NOMO-1 treated with dmso at 0.1 percent for 144 hours (cell line): Measurements from ENCODE around the gene SECTM1.

Experiments used
- DNase-seq: peaks from one replicate; lab custom pipeline; 2025; ENCODE audit not compliant: unreplicated experiment; lab: John Stamatoyannopoulos, UW

Gene SECTM1

DNA sequence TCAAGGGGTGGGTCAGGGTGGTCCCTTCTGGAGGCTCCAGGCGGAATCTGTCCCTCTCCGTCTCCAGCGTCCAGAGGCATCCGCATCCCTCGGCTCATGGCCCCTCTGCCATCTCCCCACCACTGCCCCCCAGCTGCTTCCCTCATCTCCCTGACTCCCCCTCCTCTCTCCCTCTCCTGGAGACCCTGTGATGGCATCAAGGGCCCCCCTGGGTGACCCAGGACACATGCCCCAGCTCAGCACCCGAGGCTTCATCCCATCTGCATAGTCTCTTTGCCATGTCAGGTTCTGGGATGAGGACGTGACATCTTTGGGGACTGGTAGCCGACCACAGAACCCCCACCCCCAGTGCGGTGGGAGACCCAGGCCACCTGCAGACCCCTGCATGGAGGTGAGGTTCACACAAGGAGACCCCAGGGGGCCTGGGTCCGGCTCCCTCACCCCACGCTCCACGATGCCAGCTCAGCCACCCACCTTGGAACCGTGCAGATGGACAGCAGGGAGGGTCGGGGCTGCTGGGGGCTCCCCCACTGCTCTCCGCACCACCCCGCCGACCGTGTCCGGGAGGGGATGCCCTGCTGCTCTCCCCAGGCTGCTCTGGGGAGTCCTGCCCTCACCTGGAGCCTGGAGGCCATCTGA, 3.8 kb downstream of the SECTM1 start:
- no peak for DNase-seq

DNA sequence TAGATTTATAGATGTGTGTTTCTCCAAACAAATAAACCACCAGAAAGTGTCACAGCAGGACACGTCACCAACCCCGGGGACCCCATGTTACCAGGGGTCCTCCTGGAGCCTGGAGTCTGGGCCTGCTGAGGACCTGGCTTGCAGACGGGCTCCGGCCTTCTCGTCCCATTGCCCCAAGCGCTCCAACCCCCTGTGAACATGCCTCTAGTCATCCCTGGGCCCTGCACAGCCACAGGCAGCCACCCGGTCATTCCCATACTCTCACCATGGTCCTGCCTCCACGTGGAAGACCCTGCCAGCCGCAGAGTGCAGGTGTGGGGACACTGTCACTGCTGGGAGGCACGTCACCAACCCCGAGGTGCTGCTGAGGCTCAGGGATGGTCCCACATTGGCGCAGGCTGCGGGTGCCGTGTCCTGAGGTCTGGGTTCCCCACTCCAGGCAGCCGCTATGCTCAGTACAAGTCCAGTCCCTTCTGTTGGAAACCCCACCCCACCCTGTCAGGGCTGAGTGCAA, 4.5 kb downstream of the SECTM1 start:
- no peak for DNase-seq

DNA sequence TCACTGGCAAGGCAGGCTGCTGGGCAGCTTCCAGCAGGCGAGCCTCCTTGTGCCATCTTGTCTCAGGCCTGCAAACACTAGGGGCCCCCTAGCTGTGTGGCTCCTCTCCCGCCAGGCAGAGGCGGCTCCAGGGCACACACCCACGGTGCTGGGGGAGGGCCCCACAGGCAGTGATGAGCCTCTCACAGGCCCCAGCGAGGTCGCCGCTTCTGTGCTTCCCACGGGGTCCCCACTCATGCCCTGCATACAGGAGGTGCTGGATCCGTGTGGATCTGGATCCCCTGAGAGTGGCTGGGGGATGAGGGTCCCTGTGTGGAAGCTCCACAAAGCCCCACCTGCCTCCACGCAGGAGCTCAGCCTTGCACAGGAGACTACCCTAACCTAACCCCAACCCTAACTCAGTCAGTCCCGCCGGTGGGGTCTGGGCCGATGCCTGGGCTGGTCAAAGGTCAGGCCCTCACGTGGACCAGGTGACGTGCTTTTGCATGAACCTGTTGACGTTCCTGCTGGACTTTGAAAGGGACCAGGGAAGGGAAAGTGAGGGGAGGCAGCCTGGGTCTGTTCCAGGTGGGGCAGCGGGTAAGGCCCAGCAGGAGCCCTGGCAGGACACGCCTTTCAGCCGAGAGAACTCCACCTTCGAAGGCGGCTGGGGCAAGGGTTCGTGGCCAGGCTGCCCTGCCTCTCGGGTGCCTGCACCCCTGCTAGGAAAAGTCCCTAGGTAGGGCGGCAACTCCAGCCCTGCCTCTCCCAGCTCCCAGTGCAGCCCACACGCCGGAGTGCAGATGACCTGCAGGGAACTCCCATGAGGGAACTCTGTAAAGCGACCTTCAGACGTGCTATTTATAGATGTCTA, 5.2 kb downstream of the SECTM1 start:
- DNase-seq: no peak

DNA sequence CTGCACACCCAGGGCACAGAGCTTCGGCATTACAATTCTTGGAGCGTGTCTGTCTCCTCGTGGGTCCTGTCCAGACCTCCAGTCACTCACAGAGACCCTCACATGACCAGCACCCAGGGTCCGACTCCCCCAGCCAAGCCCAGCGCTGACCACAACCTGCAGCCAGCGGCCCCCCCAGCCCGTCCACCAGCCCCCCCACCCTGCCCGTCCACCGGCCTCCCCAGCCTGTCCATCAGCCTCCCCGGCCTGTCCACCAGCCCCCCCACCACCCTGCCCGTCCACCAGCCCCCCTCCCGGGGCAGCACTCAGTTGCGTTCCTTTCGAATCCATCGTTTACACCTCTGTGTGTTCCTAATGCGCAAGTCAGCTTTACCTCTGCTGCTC, 5.8 kb downstream of the SECTM1 start:
- no peak for DNase-seq

DNA sequence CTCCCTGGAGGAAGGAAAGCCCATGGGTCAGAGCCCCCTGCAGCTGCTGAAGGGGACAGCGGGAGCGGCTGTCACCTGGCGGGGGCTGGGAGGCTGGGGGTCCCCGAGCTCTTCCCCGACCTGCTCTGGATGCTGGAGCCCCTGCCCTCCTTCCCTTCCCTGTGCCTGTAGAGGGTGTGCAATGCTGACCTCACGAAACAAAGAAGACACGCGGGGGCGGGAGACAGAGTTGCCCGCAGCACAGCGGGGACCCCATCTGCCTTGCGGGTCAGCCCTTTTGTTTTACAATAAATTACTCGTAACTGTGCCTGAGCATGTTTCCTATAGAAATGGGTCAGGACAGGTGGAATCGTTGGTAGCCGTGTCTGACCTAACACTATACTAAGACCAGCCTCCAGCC, 6.3 kb downstream of the SECTM1 start:
- DNase-seq: no peak

DNA sequence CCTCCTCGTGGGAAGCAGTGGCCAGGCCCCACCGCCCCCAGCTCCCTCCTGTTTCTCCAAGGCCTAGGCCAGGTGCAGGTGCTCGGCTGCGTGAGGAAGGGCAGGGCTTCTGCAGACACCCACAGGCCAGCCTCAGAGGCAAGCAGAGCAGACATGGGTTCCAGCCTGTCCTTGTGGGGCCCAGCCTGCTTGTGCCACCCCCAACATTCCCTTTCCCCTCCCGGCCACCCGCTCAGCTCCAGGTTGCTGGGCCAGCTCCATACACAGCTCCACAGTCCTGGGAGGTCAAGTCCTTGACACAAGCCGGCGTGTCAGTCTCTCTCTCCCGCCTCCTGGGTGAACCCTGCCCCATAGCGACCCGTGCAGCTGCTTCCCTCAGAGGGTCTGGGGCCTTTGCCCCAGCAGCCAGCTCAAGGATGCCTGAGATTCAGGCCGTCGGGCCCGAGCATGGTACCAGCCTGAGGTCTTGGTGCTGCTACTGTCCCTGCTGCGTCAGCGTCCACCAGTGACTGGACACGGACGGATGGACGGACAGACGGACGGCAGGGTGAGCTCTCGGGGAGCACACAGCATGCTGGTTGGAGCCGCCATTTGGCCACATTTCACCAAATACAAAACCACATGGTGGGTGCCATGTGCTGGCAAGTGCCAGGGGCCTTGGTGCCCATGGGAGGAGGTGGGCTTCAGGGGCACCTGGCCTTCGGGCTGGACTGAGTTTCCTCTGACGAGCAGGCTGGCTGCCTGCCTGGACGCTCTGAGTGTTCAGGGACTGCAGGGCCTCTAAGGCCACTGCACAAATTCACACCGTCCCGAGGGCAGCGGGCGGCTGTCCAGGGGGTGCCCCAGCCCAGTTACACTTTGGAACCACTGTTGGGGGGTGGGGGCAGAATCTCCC, 8.0 kb downstream of the SECTM1 start:
- DNase-seq: no peak

DNA sequence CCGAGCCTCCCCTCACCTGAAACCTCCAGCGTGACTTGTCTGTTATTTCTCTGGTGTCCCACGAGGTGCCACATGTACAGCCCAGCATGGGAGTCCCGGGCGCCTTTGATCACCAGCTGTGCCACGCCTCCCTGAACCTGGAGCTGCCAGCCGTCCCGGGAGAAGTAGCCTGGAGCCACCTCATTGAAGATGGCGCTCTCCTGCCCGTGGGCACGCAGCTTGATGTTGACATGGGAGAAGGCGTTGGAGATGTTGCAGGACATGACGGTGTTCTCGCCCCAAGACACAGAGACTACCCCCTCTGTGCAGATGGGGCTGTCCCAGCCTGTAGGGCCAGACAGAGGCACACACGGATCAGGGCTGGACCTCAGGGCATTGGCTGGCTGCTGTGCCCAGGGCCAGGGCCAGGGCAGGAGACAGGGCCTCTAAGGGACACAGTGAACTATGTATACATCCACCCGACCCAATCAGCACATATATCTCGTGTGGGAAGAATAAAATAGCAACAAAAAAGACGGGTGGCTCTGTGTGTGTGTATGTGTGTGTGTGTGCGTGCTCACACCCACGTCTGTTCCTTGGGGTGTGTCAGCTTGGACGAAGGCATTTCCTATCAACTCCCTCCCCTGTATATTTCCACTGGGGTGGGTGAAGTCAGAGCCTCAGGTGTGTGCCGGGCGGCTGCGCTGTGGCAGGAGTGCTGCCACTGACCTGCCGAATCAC, 8.8 kb downstream of the SECTM1 start:
- no peak for DNase-seq

DNA sequence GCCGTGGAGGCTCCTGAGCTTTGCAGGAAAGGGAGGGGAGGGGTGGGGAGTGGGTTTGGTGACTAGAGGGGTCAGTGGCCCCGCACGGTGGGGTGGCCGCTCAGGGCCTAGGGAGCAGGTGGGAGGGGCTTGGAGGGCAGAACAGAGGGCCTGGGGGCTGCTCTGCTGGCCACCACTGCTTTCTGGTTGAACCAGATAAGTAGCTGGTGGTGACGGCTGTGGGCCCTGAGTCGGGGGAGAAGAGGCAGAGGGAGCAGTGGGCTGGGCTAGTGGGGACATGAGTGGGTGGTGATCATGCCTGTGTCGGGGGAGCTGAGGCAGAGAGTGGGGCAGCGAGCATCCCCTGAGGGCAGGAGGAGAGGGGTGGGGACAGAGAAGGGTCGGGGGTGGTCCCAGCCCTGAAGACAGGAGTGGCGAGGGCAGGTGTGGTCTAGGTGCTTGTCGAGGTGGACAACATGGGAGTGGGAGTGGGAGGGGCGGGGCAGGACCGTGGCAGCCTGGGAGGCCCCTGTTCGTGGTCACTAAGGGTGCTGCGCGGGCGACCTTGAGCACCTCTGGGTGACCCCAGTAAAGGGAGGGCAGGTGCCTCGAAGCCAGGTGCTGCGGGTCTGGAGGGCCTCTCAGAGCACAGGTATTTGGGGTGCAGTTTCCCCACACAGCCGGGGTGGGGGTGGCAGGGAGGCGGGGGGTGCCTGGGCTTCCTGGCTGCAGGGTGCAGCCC, 9.9 kb downstream of the SECTM1 start:
- DNase-seq: no peak

DNA sequence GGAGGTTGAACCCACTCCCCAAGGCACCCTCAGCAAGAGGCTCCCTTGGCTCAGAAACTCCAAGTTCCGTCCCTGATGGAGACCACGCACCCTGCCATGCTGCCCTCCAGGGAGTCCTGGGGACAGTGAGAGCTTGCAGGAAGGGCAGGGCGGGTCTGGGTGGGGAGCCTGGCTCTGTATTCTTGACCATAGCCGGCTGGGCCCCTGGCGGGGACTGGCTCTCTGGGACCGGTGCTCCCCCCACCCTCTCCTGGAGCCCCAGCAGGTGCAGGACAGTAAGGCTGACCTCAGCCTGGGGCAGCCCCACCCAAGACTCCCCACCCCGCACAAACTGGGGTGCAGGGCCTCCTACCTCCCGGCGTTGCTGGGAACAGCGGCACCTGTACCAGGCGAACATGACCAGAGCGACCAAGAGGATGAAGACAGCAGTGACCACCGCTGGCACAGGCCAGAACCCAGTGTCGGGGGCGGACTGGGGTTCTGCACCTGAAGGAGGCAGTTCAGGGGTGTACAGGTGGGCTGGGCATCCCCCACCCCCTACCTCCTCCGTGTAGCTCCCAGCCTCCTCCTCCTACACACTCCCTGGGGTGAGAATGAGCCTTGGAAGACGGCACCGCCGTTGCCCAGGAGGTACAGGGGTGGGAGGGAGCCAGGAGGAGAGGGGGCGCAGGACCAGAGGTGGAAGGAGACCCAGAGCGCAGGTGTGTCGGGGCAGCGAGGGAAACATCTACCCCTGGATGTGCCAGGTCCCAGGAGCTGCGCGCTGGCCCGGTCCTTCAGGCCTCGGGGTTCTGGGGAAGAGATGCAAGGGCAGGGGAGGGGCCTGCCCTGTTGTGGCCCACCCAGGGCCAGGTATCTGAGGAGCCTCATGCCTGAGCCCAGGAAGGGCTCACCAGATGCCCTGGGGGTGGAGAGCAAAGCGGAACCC, 10.8 kb downstream of the SECTM1 start:
- DNase-seq: no peak

DNA sequence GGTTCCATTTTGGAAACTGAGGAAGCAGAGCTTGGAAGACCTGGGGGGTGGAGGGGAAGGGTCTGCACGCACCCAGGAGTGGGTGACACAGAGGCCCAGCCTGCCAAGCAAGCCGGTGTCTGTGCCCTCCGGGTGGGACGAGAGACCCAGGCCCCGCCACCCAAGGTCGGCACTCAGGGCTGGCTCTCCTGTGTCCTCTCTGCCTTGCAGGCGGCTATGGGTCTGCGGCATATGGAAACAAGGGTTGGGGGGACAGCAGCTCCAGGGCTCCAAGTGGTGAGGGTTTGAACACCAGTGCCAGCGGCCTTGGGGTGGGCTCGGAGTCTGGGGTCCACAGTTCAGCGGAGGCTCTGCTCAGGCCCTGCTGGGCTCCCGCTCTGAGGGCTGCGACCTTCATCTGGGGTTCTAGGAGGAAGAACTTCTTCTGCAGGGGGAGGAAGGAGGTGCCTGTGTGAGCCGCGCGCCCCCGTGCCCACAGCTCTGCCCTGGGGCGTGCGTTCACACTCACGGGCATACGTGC, 11.6 kb downstream of the SECTM1 start:
- DNase-seq: no peak

DNA sequence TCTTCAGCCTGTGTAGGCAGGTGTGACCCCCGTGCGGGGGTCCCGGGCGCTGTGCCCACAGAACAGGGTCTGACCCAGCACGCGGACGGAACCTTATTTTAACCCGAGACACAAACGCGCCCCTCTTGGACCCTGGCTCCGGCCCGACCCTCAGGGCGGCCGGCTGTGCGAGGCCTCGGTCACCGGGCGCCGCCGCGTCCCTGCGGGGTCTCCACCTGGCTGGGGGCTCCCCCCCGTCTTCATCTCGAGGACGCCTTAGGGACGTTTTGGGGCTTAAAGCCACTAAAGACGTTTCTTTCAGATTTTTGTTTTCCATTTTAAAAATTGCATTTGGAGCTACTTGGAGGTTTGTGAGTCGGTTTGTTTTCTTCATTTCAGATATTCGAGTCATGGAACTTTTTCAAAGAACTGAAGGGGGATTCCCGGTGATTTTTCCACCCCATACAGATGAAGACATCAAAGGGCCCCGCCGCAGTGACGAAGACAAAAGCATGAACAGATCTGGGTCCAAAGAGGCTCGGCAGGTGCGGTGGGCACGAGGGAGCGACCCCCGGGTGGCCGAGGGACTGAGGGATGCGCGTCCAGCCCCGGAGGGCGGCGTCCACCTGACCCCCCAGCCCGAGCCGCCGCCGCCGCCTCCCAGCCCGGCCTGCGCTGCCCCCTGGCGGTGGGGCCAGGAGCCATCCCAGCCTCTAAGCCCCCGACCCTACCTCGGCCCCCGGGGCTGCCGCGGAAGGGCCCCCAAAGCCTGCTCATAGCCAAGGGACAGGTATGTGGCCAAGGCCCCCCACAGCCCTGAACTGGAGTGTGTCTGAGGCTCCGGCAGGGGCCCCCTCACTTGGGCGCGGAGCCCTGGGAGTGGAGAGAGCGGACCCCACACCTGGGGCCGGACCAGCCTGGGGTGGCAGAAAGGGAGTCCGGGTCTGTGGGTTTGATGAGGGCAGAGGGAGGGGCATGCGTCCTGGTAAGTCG, 12.3 kb downstream of the SECTM1 start:
- no peak for DNase-seq

DNA sequence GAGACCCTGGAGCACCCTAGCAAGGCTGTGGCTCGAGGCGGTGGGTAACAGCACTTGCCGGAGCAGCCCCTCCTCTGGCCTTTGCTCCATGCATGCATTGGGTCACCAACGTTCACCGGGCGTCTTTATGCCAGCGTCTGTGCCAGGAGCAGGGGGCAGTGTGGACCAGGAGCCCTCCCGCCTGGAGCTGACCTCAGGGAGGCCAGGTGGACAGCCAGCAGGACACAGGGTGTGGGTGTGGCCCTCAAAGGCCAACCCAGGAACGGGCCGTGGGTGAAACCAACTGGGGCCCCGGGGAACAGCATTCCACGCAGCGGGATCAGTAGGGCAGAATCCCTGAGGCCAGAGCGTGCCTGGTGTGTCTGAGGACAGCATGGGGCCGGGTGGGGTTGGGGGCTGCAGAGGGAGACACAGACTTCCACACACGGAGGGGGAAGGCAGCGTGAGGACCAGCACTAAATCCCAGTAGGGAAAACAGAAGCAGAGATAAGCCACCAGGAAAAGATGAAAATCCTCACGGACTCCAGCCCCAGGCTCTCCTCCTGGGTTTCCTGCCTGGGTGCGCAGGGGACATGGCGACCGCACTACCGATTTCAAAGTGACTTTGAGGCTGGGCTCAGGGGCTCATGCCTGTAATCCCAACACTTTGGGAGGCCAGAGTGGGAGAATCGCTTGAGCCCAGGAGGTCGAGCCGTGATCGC, 13.3 kb downstream of the SECTM1 start:
- no peak for DNase-seq

DNA sequence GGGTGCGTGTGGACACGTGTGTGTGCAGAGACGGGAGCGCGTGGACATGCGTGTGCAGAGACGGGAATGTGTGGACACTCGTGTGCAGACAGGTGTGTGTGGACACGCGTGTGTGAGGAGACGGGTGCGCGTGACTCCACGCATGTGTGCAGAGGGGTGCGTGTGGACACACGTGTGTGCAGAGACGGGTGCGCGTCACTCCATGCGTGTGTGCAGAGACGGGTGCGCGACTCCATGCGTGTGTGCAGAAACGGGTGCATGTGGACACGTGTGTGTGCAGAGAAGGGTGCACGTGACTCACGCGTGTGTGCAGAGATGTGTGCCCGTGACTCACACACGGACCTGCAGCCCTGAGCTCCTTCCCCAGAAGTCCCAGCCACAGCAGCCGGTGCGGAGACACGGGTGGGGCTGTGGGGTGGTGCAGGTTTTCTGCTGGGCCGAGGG, 13.9 kb downstream of the SECTM1 start:
- no peak for DNase-seq

DNA sequence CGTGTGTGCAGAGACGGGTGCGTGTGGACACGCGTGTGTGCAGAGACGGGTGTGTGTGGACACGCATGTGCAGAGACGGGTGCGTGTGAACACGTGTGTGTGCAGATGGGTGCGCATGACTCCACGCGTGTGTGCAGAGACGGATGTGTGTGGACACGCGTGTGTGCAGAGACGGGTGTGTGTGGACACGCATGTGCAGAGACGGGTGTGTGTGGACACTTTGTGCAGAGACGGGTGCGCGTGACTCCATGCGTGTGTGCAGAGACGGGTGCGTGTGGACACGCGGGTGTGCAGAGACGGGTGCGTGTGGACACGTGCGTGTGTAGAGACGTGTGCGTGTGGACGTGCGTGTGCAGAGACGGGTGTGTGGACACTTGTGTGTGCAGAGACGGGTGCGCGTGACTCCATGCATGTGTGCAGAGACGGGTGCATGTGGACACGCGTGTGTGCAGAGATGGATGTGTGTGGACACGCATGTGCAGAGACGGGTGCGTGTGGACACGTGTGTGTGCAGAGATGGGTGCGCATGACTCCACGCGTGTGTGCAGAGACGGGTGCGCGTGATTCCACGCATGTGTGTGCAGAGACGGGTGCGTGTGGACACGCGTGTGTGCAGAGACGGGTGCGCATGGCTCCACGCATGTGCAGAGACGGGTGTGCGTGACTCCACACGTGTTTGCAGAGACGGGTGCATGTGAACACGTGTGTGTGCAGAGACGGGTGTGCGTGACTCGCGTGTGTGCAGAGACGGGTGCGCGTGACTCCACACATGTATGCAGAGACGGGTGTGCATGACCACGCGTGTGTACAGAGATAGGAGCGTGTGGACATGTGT, 14.6 kb downstream of the SECTM1 start:
- DNase-seq: no peak

DNA sequence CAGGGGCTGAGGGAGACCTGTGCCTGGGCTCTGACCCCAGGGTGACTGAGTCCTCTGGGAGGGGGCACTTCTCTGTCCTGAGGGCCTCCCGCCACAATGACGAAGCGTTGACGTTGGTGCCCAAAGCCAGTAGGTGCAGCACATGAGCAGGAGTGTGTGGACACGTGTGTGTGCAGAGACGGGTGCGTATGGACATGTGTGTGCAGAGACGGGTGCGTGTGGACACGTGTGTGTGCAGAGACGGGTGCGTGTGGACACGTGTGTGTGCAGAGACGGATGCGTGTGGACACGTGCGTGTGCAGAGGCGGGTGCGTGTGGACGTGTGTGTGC, 15.4 kb downstream of the SECTM1 start:
- no peak for DNase-seq
